ENCODE results near the gene S100A7A.
A peak's percentile ranks its signal among the peaks of the same experiment; 100 is the strongest.
"Not testable (repeated sequence)": the region's sequence is repeated elsewhere in the genome, so short reads cannot be mapped to it uniquely, and the experiment has no call there.

The S100A7A gene

GRCh38 chr1:153395136-153395685 lies 21.1 kb upstream of the S100A7A start:
- DNase-seq (ENCODE audit: low read depth, low spot score), result no peak

GRCh38 chr1:153395776-153396175 lies 20.5 kb upstream of the S100A7A start:
- no peak for DNase-seq (ENCODE audit: low read depth, low spot score)

GRCh38 chr1:153396461-153396860 lies 19.9 kb upstream of the S100A7A start:
- no peak for DNase-seq (ENCODE audit: low read depth, low spot score)

- DNase-seq (ENCODE audit: low read depth, low spot score), result no peak
Measured at GRCh38 chr1:153397051-153397923, 19.0 kb upstream of the S100A7A start.

- no peak for DNase-seq (ENCODE audit: low read depth, low spot score)
Measured at GRCh38 chr1:153397924-153398651, 18.2 kb upstream of the S100A7A start.

- no peak for DNase-seq (ENCODE audit: low read depth, low spot score)
Measured at GRCh38 chr1:153399401-153400055, 16.8 kb upstream of the S100A7A start.

GRCh38 chr1:153400244-153400643 lies 16.1 kb upstream of the S100A7A start:
- no peak for DNase-seq (ENCODE audit: low read depth, low spot score)

GRCh38 chr1:153401461-153401860 lies 14.9 kb upstream of the S100A7A start:
- DNase-seq (ENCODE audit: low read depth, low spot score), result no peak

GRCh38 chr1:153402226-153402625 lies 14.1 kb upstream of the S100A7A start:
- no peak for DNase-seq (ENCODE audit: low read depth, low spot score)

- no peak for DNase-seq (ENCODE audit: low read depth, low spot score)
Measured at GRCh38 chr1:153403421-153404085, 12.8 kb upstream of the S100A7A start.

GRCh38 chr1:153404086-153404635 lies 12.2 kb upstream of the S100A7A start:
- DNase-seq (ENCODE audit: low read depth, low spot score), result no peak

- peak; percentile 28 for DNase-seq (ENCODE audit: low read depth, low spot score)
Measured at GRCh38 chr1:153404768-153405167, 11.6 kb upstream of the S100A7A start.

- not testable (repeated sequence) for DNase-seq (ENCODE audit: low read depth, low spot score)
Measured at GRCh38 chr1:153405825-153406599, 10.3 kb upstream of the S100A7A start.

GRCh38 chr1:153407274-153407673 lies 9.0 kb upstream of the S100A7A start:
- not testable (repeated sequence) for DNase-seq (ENCODE audit: low read depth, low spot score)

GRCh38 chr1:153413961-153414360 lies 2.4 kb upstream of the S100A7A start:
- DNase-seq (ENCODE audit: low read depth, low spot score), result not testable (repeated sequence)

GRCh38 chr1:153417136-153417888 lies 992 bp downstream of the S100A7A start:
- DNase-seq (ENCODE audit: low read depth, low spot score), result no peak

GRCh38 chr1:153418758-153419435 lies 2.6 kb downstream of the S100A7A start:
- DNase-seq (ENCODE audit: low read depth, low spot score), result not testable (repeated sequence)

GRCh38 chr1:153419436-153419793 lies 3.1 kb downstream of the S100A7A start:
- DNase-seq (ENCODE audit: low read depth, low spot score), result not testable (repeated sequence)

- DNase-seq (ENCODE audit: low read depth, low spot score), result no peak
Measured at GRCh38 chr1:153420306-153420705, 4.0 kb downstream of the S100A7A start.

All from activated naive CD8-positive, alpha-beta T cell treated with anti-CD3 and anti-CD28 coated beads, Interleukin-2, amount 50 U/mL, for 16 hours (primary cell).